Spleen (tissue), 11 donors: ENCODE measurements around the gene ZDHHC14. TPM values are rescaled to one million over a fixed set of nuclear protein-coding genes. Genes with fewer than 3 reads are reported as not detected.

Source experiments
- DNase-seq: peaks from one replicate; pipeline ENCODE4 v3.0.0-alpha.2; 2020
- H3K27ac ChIP-seq, 8 donors: fragments of 200-600 bp; sonication (generic) in 7 of 8; 1 replicate in 4 of 8; 2 replicates in 4 of 8; pipeline versions ENCODE4 v1.5.0 to v1.8.0; 2016 to 2021; ENCODE audit warnings: inconsistent platforms in 4 of 8, mild to moderate bottlenecking in 4 of 8, moderate library complexity in 1 of 8
- H3K27me3 ChIP-seq, 7 donors: fragments of 200-600 bp; sonication (generic) in 6 of 7; replicated peaks in 1 of 7; 1 replicate in 4 of 7; 2 replicates in 3 of 7; pipeline versions ENCODE4 v1.5.0 to v1.8.0; 2016 to 2021; ENCODE audit warnings: inconsistent platforms in 3 of 7, mild to moderate bottlenecking in 1 of 7
- H3K36me3 ChIP-seq, 6 donors: fragments of 200-600 bp; sonication (generic) in 5 of 6; 1 replicate in 4 of 6; 2 replicates in 2 of 6; pipeline versions ENCODE4 v1.5.0 to v1.8.0; 2016 to 2021; ENCODE audit warnings: inconsistent platforms in 2 of 6
- H3K4me1 ChIP-seq, 6 donors: fragments of 200-600 bp; sonication (generic) in 5 of 6; 1 replicate in 3 of 6; 2 replicates in 3 of 6; pipeline versions ENCODE4 v1.5.0 to v1.8.0; 2016 to 2021; ENCODE audit warnings: inconsistent platforms in 3 of 6
- H3K4me3 ChIP-seq, 8 donors: fragments of 200-600 bp; sonication (generic) in 7 of 8; 1 replicate in 4 of 8; 2 replicates in 4 of 8; pipeline versions ENCODE4 v1.5.0 to v1.8.0; 2016 to 2021; ENCODE audit warnings: inconsistent platforms in 4 of 8, mild to moderate bottlenecking in 4 of 8, moderate library complexity in 2 of 8
- H3K9me3 ChIP-seq, 8 donors: fragments of 200-600 bp; sonication (generic) in 7 of 8; 1 replicate in 4 of 8; 2 replicates in 4 of 8; pipeline versions ENCODE4 v1.5.0 to v1.8.0; 2016 to 2021; ENCODE audit warnings: inconsistent platforms in 4 of 8
- CTCF ChIP-seq, 11 experiments: fragments of 200-600 bp in 7 of 11; fragments of 450-650 bp in 4 of 11; sonication (generic) in 4 of 11; IDR thresholded peaks in 8 of 11; conservative IDR thresholded peaks in 3 of 11; 1 replicate in 7 of 11; 2 replicates in 4 of 11; pipeline versions ENCODE4 v1.4.0 to v1.8.0; 2016 to 2021; ENCODE audit warnings: antibody characterized with exemption in 11 of 11, inconsistent platforms in 4 of 11, mild to moderate bottlenecking in 1 of 11
- POLR2A ChIP-seq, 3 donors: fragments of 450-650 bp; IDR thresholded peaks; one replicate each; pipeline ENCODE4 v1.5.1; 2017; ENCODE audit warnings: antibody characterized with exemption in 3 of 3, mild to moderate bottlenecking in 1 of 3
- POLR2AphosphoS5 ChIP-seq, 3 donors: sonication (generic); formaldehyde crosslinking; IDR thresholded peaks; one replicate each; pipeline ENCODE4 v1.5.1; 2017; ENCODE audit warnings: antibody characterized with exemption in 3 of 3
- WGBS, 5 donors: extraction: QIAGEN DNeasy Blood & Tissue Kit in 3 of 5; methylation state at CpG; one replicate each; pipeline versions ENCODE4 v1.1.5 to v1.1.7; 2013 to 2018; 5-methylcytosine and 5-hydroxymethylcytosine counted together
- intact Hi-C: fragments of 100-400 bp; cut with DNase I; formaldehyde crosslinking; loops from one replicate; pipeline ENCODE4 v1.15.0; 2023; ENCODE audit warnings: low total_unique reads
- polyA plus RNA-seq, 3 donors: library from polyadenylated mRNA; stranded (reverse); fragments of 200-250 nt; gene quantifications; one replicate each; pipeline ENCODE4 v1.2.1, GENCODE V29; 2013
- total RNA-seq, 7 donors: library from RNA; depleted of rRNA in 3 of 7; stranded (reverse); fragments of >200 nt in 3 of 7; fragmentation: NEBNext Ultra II Directional in 4 of 7; extraction: Animal tissue kit (Norgen Biotek cat#: 25700) in 4 of 7; gene quantifications; one replicate each; pipeline versions ENCODE4 v1.1.0 to v1.2.1, GENCODE V29; 2016 to 2021
- donor health status: healthy with polysubstance abuse.
- donor health status: DM: no; HTN: no; CAD: no; lungs with moderate emphysema.
- donor health status: DM: no; HTN: no; CAD: no.
- donor health status: Bipolar disorder and iron deficiency.
- donor health status: healthy.
- donor health status: DM: no; HTN: no; CAD: no.
- donor health status: DM: yes; HTN: yes; CAD: no.

The ZDHHC14 gene
- total and polyA plus RNA-seq, 10 donors = 7.8 to 18.2 (median 11.7) TPM

GRCh38 chr6:157711060-157711459 lies 330.1 kb downstream of the ZDHHC14 start:
- no peak overlapping the region for H3K27ac ChIP-seq
- no peaks in the 10 kb centered on the region for H3K4me1 ChIP-seq
- H3K36me3 ChIP-seq = no peaks in the 10 kb centered on the region
- no peak overlapping the region for H3K4me3 ChIP-seq
- TF ChIP-seq CTCF (IDR thresholded peaks at IDR 0.05 in 8 of 11, conservative IDR thresholded peaks at IDR 0.05 in 3 of 11) (no peak), POLR2AphosphoS5 (IDR thresholded peaks at IDR 0.05) (no peak), POLR2A (IDR thresholded peaks at IDR 0.05) (no peak)
- intact Hi-C loops = no loop called here
- WGBS, 5 donors = 74 to 85% (median 80%) methylated on average over 8 of the region's 8 CpGs
- no peak for DNase-seq
- peaks cover 0 to 23% (median 0%) of the 10 kb centered on the region in 7 donors for H3K27me3 ChIP-seq
- H3K9me3 ChIP-seq = no peaks in the 10 kb centered on the region

GRCh38 chr6:157712585-157713295 lies 331.8 kb downstream of the ZDHHC14 start:
- H3K4me1 ChIP-seq = no peaks in the 10 kb centered on the region
- intact Hi-C loops = no loop called here
- no peak overlapping the region for H3K4me3 ChIP-seq
- WGBS, 5 donors = 87 to 93% (median 92%) methylated on average over 8 of the region's 8 CpGs
- H3K27ac ChIP-seq = no peak overlapping the region
- peaks cover 0 to 38% (median 0%) of the 10 kb centered on the region in 7 donors for H3K27me3 ChIP-seq
- DNase-seq = no peak
- TF ChIP-seq POLR2A (IDR thresholded peaks at IDR 0.05) (no peak), POLR2AphosphoS5 (IDR thresholded peaks at IDR 0.05) (no peak), CTCF (IDR thresholded peaks at IDR 0.05 in 8 of 11, conservative IDR thresholded peaks at IDR 0.05 in 3 of 11) (no peak)
- no peaks in the 10 kb centered on the region for H3K36me3 ChIP-seq
- no peaks in the 10 kb centered on the region for H3K9me3 ChIP-seq

GRCh38 chr6:157713451-157714152 lies 332.6 kb downstream of the ZDHHC14 start:
- Histone ChIP-seq H3K4me3 (no peak overlapping the region), H3K36me3 (no peaks in the 10 kb centered on the region), H3K27ac (no peak overlapping the region), H3K27me3 (peaks cover 0 to 39% (median 0%) of the 10 kb centered on the region in 7 donors), H3K9me3 (no peaks in the 10 kb centered on the region), H3K4me1 (no peaks in the 10 kb centered on the region)
- DNase-seq = no peak
- intact Hi-C loops = no loop called here
- no peak for TF ChIP-seq CTCF (IDR thresholded peaks at IDR 0.05 in 8 of 11, conservative IDR thresholded peaks at IDR 0.05 in 3 of 11)
- TF ChIP-seq POLR2A (IDR thresholded peaks at IDR 0.05) = no peak
- 85 to 95% (median 92%) methylated on average over 11 to 12 of the region's 12 CpGs for WGBS, 5 donors

GRCh38 chr6:157714153-157714490 lies 333.1 kb downstream of the ZDHHC14 start:
- Histone ChIP-seq H3K36me3 (no peaks in the 10 kb centered on the region), H3K27me3 (peaks cover 0 to 44% (median 0%) of the 10 kb centered on the region in 7 donors), H3K9me3 (no peaks in the 10 kb centered on the region), H3K4me1 (no peaks in the 10 kb centered on the region), H3K27ac (no peak overlapping the region), H3K4me3 (no peak overlapping the region)
- TF ChIP-seq POLR2AphosphoS5 (IDR thresholded peaks at IDR 0.05) (no peak), CTCF (IDR thresholded peaks at IDR 0.05 in 8 of 11, conservative IDR thresholded peaks at IDR 0.05 in 3 of 11) (no peak), POLR2A (IDR thresholded peaks at IDR 0.05) (no peak)
- WGBS, 5 donors = 93 to 96% (median 95%) methylated on average over 1 of the region's 1 CpG
- intact Hi-C loops = no loop called here
- DNase-seq = no peak
